ENCODE data around the gene CYS1.

The CYS1 gene

GRCh38 chr2:10085668-10086059, 5.5 kb upstream of the CYS1 start:
- no peak overlapping the region for H3K4me2 ChIP-seq (ENCODE audit: low read depth, low read length, poor library complexity, severe bottlenecking)
- no peaks in the 10 kb centered on the region for H4K20me1 ChIP-seq (ENCODE audit: low read depth, low read length)
- H3F3A ChIP-seq (ENCODE audit: insufficient read depth) = peaks cover 10% of the 10 kb centered on the region; the same call in 1 of the 2 replicates
- no peak overlapping the region for H3K27ac ChIP-seq (ENCODE audit: low read depth, low read length)
- no peak overlapping the region for H3K9ac ChIP-seq (ENCODE audit: low read length)
- no peaks in the 10 kb centered on the region for H3K9me2 ChIP-seq (replicated peaks; ENCODE audit: insufficient read depth, low read length)
- H2AFZ ChIP-seq (ENCODE audit: low read depth, low read length, severe bottlenecking) = no peak overlapping the region
- no peaks in the 10 kb centered on the region for H3K27me3 ChIP-seq (ENCODE audit: low read length)
- H3K36me3 ChIP-seq (ENCODE audit: low read length) = no peaks in the 10 kb centered on the region
- no peaks in the 10 kb centered on the region for H3K79me2 ChIP-seq (ENCODE audit: insufficient read depth, low read length)
- no peaks in the 10 kb centered on the region for H3K9me3 ChIP-seq (ENCODE audit: insufficient read depth, low read length)
- H3K4me3 ChIP-seq (ENCODE audit: insufficient read depth, low read length, poor library complexity, severe bottlenecking) = no peak overlapping the region
- TF ChIP-seq EZH2phosphoT487 (conservative IDR thresholded peaks at IDR 0.05; ENCODE audit: low read length) = no peak
- TF ChIP-seq, protein P1, sequence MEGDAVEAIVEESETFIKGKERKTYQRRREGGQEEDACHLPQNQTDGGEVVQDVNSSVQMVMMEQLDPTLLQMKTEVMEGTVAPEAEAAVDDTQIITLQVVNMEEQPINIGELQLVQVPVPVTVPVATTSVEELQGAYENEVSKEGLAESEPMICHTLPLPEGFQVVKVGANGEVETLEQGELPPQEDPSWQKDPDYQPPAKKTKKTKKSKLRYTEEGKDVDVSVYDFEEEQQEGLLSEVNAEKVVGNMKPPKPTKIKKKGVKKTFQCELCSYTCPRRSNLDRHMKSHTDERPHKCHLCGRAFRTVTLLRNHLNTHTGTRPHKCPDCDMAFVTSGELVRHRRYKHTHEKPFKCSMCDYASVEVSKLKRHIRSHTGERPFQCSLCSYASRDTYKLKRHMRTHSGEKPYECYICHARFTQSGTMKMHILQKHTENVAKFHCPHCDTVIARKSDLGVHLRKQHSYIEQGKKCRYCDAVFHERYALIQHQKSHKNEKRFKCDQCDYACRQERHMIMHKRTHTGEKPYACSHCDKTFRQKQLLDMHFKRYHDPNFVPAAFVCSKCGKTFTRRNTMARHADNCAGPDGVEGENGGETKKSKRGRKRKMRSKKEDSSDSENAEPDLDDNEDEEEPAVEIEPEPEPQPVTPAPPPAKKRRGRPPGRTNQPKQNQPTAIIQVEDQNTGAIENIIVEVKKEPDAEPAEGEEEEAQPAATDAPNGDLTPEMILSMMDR (IDR thresholded peaks at IDR 0.05; ENCODE audit: insufficient read depth, low read length, poor library complexity, severe bottlenecking) = no peak

DNA sequence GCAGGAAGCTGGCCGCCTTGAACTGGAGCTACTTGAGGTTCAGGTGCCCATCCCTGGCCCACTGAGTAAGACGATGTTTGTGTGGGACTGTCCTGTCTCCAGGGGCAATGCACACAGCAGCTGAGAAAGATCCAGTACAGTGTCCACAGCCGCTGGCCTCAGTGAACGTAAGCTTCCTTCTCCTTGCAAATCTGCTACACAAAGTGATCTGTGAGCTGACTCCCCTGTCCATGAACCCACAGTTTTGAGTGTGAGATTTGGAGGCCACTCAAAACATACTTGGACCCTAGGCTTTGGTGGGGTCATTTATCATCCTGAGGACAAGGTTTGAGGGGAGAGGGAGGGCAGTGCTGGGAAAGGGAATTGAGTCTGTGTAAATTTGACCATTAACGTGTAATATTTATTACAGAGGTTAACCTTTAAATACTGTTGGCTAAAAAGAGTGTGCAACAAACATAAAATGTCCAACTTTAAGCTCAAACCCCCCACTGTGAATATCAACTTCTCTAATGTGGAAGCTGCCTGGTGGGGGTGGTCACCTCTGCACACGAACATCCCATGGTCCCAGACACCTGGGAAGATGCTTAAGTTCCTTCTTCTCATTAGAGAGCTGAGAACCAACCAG, 4.9 kb upstream of the CYS1 start:
- Histone ChIP-seq H3K27ac (ENCODE audit: low read depth, low read length) (no peak overlapping the region), H3K4me2 (ENCODE audit: low read depth, low read length, poor library complexity, severe bottlenecking) (no peak overlapping the region), H3K9ac (ENCODE audit: low read length) (no peak overlapping the region), H3K9me2 (replicated peaks; ENCODE audit: insufficient read depth, low read length) (no peaks in the 10 kb centered on the region), H2AFZ (ENCODE audit: low read depth, low read length, severe bottlenecking) (no peak overlapping the region), H3K27me3 (ENCODE audit: low read length) (no peaks in the 10 kb centered on the region), H3K9me3 (ENCODE audit: insufficient read depth, low read length) (no peaks in the 10 kb centered on the region), H3K4me3 (ENCODE audit: insufficient read depth, low read length, poor library complexity, severe bottlenecking) (no peak overlapping the region), H3F3A (ENCODE audit: insufficient read depth) (peaks cover 10% of the 10 kb centered on the region; the same call in 1 of the 2 replicates), H3K79me2 (ENCODE audit: insufficient read depth, low read length) (no peaks in the 10 kb centered on the region), H3K36me3 (ENCODE audit: low read length) (no peaks in the 10 kb centered on the region), H4K20me1 (ENCODE audit: low read depth, low read length) (no peaks in the 10 kb centered on the region)
- TF ChIP-seq, protein P1 (IDR thresholded peaks at IDR 0.05; ENCODE audit: insufficient read depth, low read length, poor library complexity, severe bottlenecking) = no peak
- TF ChIP-seq EZH2phosphoT487 (conservative IDR thresholded peaks at IDR 0.05; ENCODE audit: low read length) = no peak

DNA sequence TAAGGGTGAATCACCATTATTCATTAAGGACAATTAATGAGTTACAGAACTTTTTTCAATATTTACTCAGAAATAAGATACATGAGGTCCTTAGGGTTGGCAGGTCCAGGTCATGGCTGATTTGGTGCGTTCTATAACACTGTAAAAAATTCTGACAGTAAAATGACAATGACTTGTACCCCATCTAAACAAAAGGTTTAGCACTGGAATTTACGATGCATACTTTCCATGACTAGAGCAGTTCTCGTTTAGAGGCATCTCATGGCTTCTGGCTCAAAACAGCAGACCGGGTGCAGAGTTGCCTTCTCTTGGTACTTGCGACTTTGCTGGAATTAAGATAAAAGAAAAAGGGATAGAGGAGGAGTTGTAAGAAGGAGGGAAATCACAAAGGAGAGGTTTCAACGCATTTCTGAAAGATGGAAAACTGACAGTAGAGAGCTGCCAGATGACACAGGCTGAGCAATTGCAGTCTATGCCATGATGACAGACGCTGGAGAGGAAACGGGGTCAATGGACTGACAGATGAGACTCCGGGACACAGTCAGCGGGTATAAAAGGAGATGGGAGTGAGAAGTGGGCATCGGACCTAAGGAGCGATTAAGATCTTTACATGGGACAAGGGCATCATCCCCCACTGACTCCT, 4.1 kb upstream of the CYS1 start:
- no peaks in the 10 kb centered on the region for H3K9me2 ChIP-seq (replicated peaks; ENCODE audit: insufficient read depth, low read length)
- no peak overlapping the region for H3K27ac ChIP-seq (ENCODE audit: low read depth, low read length)
- no peaks in the 10 kb centered on the region for H4K20me1 ChIP-seq (ENCODE audit: low read depth, low read length)
- TF ChIP-seq EZH2phosphoT487 (conservative IDR thresholded peaks at IDR 0.05; ENCODE audit: low read length) = no peak
- TF ChIP-seq, protein P1 (IDR thresholded peaks at IDR 0.05; ENCODE audit: insufficient read depth, low read length, poor library complexity, severe bottlenecking) = no peak
- H3F3A ChIP-seq (ENCODE audit: insufficient read depth) = peaks cover 10% of the 10 kb centered on the region; the same call in 1 of the 2 replicates
- H3K27me3 ChIP-seq (ENCODE audit: low read length) = no peaks in the 10 kb centered on the region
- H3K36me3 ChIP-seq (ENCODE audit: low read length) = no peaks in the 10 kb centered on the region
- H3K9me3 ChIP-seq (ENCODE audit: insufficient read depth, low read length) = no peaks in the 10 kb centered on the region
- no peak overlapping the region for H3K4me2 ChIP-seq (ENCODE audit: low read depth, low read length, poor library complexity, severe bottlenecking)
- no peaks in the 10 kb centered on the region for H3K79me2 ChIP-seq (ENCODE audit: insufficient read depth, low read length)
- H3K4me3 ChIP-seq (ENCODE audit: insufficient read depth, low read length, poor library complexity, severe bottlenecking) = no peak overlapping the region
- H2AFZ ChIP-seq (ENCODE audit: low read depth, low read length, severe bottlenecking) = no peak overlapping the region
- H3K9ac ChIP-seq (ENCODE audit: low read length) = no peak overlapping the region
